GM18951 (cell line): Measurements from ENCODE around the gene RNFT2.
"Not testable (repeated sequence)": the region's sequence is repeated elsewhere in the genome, so short reads cannot be mapped to it uniquely, and the experiment has no call there.

Experiments
- POLR2A ChIP-seq: IDR thresholded peaks from 4 replicates; pipeline ENCODE4 v1.6.1; 2011; ENCODE audit warnings: mild to moderate bottlenecking; ENCODE audit not compliant: insufficient read length, insufficient read depth; ENCODE audit errors: extremely low read depth
- in situ Hi-C: fragments of 300-500 bp; cut with MboI; formaldehyde crosslinking; loops from one replicate; pipeline ENCODE4 v1.12.0; 2022; ENCODE audit warnings: low sequenced_read_pairs, mixed read lengths, inconsistent platforms; ENCODE audit not compliant: unreplicated experiment

RNFT2 gene

DNA sequence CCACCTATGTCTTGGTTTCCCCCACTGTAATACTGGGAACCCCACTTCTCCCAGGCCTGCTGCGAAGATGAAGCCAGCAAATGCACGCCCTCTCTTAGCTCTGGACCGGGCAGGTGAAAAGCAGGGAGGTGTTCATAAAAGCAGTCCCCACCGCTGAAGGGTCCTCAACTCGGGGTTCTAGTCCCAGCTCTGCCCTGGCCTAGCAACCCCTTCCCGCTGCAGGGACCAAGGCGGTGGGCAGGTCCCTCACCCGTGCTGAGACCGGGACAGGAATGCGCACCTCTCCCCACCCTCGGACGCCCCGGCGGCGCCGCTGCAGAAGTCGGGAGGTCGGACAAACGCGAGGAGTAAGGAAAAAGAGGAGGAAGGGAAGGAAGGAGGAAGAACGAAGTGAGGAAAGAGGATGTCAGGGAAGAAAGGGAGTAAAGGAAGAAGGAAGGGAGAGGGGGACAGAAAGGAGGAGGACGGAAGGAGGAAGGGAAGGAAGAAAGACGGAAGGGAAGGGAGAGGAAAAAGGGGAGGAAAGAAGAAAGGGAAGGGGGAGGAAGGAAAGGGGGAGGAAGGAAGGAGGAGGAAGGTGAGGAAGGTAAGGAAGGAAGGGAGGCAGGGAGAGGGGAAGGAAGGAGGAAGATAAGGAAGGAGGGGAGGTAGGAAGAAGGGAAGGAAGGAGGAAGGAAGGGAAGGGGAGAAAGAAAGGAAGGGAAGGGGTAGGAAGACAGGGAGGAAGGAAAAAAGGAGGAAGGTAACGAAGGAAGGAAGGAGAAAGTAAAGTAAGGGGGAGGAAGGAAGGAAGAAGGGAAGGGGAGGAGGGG is 947 bp upstream of the RNFT2 start:
- in situ Hi-C loops = no loop called here
- TF ChIP-seq POLR2A = no peak

- in situ Hi-C loops = no loop called here
- TF ChIP-seq POLR2A = no peak
These were observed 1.3 kb downstream of the RNFT2 start for GRCh38 chr12:116739381-116739887.

- in situ Hi-C loops = not testable (repeated sequence)
These were observed 4.7 kb downstream of the RNFT2 start for GRCh38 chr12:116742787-116743186.

DNA sequence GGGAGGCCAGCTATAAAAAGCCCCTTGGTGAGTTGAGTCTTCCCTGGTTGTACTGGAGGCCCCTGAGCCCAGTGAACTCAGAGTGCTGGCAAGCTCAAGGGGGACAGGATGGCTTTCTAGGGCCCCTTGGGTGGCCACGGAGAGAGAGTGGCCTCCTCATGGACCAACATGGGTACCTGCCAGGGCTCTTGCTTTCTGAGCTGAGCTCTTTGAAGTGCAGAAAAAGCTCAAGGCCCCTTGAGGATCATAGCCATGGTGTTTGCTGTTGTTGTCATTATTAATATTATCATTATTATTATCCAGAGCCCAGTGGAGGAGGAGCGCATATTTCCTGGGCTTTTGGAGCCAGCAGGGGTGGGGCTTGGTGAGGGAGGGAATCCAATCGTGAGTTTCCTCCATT is 6.7 kb downstream of the RNFT2 start:
- in situ Hi-C loops = no loop called here
- TF ChIP-seq POLR2A = no peak

GRCh38 chr12:116745554-116745953 is 7.4 kb downstream of the RNFT2 start:
- in situ Hi-C loops = no loop called here
- no peak for TF ChIP-seq POLR2A

GRCh38 chr12:116749884-116750283 is 11.8 kb downstream of the RNFT2 start:
- in situ Hi-C loops = no loop called here
- TF ChIP-seq POLR2A = no peak

DNA sequence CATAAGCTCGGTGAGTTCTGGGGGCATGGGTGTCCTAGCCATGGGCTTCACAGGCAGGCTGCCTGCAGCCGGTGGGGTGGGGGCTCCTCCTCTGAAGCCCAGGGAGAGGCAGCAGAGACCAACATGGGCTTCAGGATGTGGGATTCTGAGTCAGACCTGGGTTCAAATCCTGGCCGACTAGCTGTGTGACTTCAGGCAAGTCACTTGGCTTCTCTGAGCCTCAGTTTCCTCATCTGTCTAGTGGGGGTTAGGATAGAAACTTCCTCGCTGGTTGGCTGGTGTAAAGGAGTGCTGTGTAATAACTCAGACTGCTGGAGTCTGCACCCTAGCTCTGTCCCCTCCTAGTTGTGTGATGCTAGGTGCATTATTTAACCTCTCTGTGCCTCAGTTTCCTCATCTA is 12.2 kb downstream of the RNFT2 start:
- no peak for TF ChIP-seq POLR2A
- in situ Hi-C loops = no loop called here

- in situ Hi-C loops = not testable (repeated sequence)
These were observed 16.0 kb downstream of the RNFT2 start for GRCh38 chr12:116754097-116754496.

GRCh38 chr12:116754783-116755182 is 16.7 kb downstream of the RNFT2 start:
- in situ Hi-C loops = not testable (repeated sequence)

DNA sequence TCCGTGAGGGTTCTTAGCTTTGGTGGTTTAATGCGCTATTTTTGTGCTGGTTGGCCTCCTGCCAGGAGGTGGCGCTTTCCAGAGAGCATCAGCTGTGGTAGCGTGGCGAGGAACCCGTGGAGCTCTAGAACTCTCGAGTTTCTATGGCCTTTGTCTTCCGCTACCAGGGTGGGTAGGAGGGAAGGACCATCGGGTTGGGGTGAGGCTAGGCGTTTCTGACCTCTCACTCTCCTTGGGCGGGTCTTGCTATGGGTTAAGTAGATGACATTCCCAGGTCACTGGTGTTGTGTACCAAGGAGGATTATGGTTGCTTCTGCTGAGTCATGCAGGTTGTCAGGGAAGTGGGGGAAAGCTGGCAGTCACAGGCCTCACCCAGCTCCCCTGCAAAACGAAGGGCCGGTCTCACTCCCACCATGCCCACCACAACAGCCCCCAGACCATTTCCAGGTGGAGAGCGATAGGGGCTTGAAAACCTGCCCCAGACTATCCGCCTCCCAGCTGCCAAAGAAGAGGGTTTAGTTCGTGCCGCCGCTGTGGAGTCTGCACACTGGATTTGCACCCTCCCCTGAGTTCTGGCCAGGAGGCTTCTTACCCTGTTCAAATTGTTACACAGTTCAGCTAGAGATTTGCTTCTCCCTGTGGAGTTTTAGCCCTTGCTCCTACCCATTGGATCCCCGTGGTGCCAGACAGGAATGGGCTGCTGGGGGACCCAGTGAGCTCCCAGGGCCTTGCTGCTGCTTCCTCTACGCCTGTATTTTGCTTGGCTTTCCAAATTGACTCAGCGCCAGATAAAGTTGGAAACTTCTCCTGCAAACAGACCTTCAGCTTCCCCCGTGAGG is 21.9 kb downstream of the RNFT2 start:
- in situ Hi-C loops = no loop called here
- no peak for TF ChIP-seq POLR2A

DNA sequence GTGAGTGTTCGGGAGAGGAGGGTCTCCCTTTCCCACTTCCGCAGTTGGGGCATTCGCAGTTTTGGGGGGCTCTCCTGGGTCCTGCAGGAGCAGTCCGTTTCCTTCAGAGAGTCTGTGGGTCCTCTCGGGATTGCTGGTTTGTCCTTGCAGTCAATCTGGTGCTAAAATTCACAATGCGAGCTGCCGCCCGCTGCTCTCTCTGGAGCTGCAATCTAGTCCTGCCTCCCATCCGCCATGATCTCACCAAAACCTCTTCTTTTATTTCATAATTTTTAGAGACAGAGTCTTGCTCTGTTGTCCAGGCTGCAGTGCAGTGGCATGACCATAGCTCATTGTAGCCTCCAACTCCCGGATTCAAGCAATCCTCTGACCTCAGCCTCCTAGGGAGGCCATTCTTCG is 22.5 kb downstream of the RNFT2 start:
- no peak for TF ChIP-seq POLR2A
- in situ Hi-C loops = no loop called here

DNA sequence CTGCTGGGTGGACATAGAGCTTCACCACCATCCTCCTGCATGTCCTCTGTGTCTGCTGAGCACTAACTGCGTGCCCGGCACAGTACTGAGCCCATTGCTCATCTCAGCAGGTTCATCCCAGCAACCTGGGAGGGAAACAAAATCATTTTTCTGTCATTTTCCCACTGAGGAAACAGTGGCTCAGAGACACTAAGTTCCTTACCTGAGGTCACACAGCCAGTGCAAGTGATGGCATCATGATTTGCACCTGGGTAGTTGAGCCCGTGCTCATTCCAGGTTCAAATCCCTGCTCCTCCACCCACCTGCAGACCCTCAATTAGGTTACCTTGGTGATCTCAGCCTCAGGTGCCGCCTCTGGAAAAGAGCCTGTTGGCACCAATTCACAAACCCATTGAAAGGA is 23.4 kb downstream of the RNFT2 start:
- TF ChIP-seq POLR2A = no peak
- in situ Hi-C loops = no loop called here

DNA sequence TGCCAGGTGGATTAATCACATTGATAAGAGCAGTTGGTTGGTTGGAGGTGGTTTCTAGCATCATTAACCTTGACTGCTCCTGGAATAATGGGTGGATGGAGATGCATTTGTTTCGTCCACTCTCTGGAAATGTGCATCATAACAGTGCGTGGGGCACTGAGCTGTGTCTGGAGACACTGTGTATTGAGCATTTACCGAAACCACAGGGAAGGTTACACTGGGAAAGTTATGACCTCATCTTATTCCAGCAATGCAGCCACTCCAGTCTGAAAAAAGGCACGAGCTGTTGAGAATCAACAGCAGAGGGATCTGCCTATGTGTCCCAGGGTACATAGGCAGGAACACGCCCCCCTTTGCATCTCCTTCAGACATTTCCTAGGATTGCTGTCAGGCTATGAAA is 27.2 kb downstream of the RNFT2 start:
- in situ Hi-C loops = no loop called here

GRCh38 chr12:116766285-116766684 is 28.2 kb downstream of the RNFT2 start:
- in situ Hi-C loops = no loop called here
- no peak for TF ChIP-seq POLR2A

More for the DNA sequence above, 27.2 kb downstream of the RNFT2 start:
- no peak for TF ChIP-seq POLR2A
